Measurements from ENCODE around the gene AGAP3.

AGAP3 gene

DNA sequence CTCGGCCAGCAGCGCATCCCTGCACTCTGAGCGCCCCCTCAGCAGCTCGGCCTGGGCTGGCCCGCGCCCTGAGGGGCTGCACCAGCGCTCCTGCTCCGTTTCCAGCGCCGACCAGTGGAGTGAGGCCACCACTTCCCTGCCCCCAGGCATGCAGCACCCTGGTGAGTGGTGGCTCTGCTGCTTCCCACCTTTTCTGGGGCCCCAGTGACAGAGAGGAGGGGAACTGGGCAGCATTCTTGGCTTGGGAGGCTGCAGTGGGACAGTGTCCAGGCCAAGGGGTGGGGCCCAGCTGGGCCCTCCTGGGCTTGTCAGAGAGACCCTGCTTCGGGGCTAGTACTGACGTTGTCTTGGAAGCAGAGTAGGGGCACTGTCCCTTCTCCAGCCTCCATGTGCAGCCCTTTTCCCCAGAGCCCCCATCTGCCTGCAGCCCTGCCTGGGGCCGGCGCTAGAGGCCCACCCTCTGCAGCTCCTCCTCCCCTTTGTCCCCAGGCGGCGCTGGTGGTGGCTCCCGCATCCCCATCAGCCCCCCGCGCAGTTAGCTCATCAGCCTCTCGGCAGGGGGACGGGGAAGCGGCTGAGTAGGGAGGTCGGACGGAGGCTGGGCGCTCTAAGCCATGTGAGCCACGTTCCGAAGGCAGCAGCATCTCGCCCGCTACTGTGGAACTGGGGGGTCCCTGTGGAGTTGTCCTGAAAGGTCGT lies 52.0 kb downstream of the AGAP3 start:
- DNase-seq: peak; percentile 50

DNA sequence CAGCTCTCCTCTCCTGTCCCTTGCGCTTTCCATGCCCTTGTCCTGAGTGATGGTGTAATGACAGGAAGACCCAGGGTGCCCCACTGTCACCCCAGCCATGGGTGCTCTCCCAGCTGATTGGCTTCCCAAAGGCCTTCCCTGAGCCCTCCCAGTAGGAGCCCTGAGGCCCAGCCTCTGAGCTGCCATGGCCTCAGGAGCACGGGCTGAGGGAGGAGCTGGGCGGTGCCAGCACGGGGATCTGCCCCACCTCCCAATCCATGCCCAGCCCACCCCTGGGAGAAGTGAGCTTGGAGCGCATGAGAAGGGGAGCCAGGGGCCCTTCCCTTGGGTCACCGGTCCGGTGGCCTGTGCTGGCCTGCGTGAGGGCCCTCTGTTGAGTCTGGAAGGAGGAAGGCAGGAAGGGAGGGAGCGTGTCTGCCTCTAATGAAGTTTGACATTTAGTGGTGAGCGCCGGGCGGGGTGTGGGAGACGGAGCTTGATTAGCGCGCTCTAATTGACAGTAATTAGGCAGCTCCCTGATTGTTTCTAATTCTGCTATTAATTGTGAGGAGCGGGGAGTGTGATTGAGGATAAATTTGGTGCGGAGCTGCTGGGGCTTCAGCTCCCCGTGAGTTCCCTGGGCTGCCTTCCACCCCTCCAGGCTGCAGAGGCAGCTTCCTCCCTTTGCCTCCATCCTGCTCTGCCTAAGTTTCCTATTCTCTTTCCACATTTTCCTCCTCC lies 53.0 kb downstream of the AGAP3 start:
- DNase-seq: peak; percentile 39

DNA sequence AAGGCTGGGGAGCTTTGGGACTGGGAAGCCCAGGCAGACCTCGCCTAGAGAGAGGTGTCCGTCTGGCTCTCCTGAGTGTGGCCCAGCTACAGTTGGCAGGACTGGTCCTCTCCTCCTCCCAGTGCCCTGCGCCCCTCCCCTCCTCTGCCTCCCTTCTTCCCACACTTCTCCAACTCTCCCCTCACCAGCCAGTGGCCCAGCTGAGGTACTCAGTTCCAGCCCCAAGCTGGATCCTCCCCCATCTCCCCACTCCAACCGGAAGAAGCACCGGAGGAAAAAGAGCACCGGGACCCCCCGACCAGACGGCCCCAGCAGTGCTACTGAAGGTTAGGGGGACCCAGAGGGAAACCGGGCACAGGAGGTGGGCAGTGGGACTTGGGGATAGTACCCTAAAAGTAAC lies 53.5 kb downstream of the AGAP3 start:
- peak; percentile 43 for DNase-seq

- no peak for DNase-seq
Observed at GRCh38 chr7:151140826-151141225, 54.6 kb downstream of the AGAP3 start.

- no peak for DNase-seq
Observed at GRCh38 chr7:151141311-151141854, 55.1 kb downstream of the AGAP3 start.

GRCh38 chr7:151141855-151142685 lies 55.8 kb downstream of the AGAP3 start:
- no peak for DNase-seq

DNA sequence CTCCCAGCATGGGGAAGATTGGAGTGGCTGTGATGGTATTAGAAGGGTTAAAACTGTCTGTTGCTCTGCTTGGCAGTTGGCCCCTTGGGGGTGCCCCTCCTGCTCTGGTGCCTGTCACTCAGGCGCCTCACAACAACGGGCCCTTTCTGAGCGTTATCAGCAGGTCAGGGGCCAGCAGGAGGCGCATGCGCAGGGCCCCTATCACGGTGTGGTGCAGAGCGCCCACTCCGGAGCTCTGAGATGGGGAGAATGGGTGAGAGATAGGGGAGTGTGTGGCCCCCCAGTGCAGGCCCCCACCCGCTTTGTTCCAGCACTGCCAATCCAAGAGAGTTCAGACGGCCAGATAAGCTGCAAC lies 56.4 kb downstream of the AGAP3 start:
- no peak for DNase-seq

DNA sequence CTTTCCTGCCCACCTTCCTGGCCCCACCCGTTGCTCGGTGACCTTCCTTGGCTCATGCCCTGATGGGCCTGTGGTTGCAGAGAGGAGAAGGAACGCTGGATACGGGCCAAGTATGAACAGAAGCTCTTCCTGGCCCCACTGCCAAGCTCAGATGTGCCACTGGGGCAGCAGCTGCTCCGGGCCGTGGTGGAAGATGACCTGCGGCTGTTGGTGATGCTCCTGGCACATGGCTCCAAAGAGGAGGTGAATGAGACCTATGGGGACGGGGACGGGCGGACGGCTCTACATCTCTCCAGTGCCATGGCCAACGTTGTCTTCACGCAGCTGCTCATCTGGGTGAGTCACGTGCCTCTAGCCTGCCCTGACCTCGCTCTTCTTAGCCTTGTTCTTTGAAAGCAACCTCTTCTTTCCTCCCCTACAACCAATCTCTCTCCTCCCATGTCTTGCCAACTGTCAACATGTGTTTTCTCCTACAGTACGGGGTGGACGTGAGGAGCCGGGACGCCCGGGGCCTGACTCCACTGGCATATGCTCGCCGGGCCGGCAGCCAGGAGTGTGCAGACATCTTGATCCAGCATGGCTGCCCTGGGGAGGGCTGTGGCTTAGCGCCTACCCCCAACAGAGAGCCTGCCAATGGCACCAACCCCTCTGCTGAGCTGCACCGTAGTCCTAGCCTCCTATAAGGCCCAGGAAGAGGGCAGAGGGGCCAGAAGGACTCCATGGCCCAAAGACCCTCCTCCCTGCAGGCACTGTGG lies 57.2 kb downstream of the AGAP3 start:
- no peak for DNase-seq

DNA sequence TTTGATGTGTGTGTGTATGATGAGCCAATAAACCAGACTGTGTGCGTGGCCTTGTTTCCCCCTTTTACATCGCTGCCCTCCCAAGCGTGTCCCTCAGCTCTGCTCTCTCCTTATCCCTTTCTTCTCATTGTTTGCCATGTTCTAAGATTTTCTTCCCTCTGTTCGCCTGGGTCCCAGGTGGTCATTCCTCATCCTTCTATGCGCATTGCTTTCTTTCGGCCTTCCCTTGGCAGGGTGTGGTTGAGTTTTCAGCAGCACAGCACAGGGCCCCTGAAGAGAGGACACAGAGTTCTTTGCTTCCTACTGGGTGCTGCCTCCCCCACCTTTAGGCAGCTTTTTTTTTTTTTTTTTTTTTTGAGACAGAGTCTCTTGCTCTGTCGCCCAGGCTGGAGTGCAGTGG lies 58.1 kb downstream of the AGAP3 start:
- no peak for DNase-seq

- no peak for DNase-seq
Observed at GRCh38 chr7:151146761-151147160, 60.5 kb downstream of the AGAP3 start.

- DNase-seq: no peak
Observed at GRCh38 chr7:151148319-151149259, 62.3 kb downstream of the AGAP3 start.

- no peak for DNase-seq
Observed at GRCh38 chr7:151150388-151150787, 64.1 kb downstream of the AGAP3 start.

- no peak for DNase-seq
Observed at GRCh38 chr7:151152643-151153513, 66.6 kb downstream of the AGAP3 start.

- DNase-seq: no peak
Observed at GRCh38 chr7:151157645-151158329, 71.5 kb downstream of the AGAP3 start.

GRCh38 chr7:151161757-151162156 lies 75.5 kb downstream of the AGAP3 start:
- DNase-seq: no peak

DNA sequence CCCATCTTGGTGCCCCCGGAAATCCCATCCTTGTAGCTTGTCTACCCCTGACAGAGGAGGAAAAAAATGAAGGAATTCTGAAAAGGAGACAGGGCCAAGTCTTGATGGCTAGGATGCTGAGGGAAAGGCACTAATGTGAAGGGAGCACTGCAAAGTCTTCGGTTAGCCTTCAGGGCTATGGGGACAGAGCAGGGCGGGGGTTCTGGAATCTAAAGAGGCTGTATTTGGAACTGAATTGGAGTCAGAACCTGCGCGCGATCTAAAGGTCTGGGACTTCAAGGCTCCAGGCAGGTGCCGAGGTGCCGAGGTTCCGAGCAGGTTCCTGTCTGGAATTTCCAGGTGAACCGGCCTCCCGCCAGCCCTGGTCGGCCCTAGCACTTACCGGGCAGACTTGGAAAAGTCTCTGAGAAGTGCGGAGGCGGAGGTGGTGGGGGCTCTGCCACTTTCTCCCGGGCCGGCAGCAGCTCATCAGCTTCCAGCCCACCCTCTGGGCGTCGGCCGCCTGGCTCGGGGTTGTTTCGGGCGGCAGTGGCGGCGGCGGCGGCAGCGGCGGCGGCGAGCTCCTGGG lies 80.4 kb downstream of the AGAP3 start:
- DNase-seq: no peak

DNA sequence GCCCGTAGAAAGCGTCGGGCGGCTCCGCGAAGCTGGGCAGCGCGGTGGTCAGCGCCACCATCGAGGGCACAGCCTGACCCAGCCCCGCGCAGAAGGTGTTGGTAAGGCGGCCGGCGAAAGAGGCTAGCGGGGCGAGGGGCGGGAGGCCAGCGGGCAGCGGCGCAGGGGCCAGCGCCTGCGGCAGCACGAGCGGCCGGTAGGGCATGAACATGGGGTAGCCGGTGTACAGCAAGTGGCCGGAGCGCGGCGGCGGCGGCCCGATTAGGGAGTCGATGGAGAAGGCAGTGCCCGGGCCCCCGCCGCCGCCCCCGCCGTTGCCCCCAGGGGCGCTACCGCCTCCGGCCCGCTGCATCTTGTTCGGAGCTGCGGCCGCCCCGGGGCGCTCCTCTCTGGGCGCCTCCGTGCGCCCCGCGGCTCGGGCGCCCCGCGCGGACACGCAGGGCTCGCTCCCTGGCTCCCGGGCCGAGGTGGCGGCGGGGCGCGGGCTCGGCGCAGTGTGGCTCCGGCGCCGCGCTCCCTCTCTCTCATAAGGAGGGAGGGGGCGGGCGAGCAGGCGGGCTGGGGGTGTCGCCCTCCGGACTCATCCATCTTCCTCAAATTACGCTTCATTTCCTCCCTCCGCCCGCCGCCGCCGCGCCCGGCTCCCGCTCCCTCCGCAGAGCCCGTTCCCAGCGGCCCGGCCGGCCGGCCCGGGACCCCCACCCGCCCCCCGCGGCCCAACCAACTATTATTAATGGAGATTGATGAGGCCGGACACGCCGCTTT lies 81.1 kb downstream of the AGAP3 start, which contains the start of gene GBX1:
Gene GBX1, minus strand, starts transcription at position 498 of the 765 bp plus-strand sequence. Its CDS starts 146 bp downstream, at position 352.
- DNase-seq: no peak

DNA sequence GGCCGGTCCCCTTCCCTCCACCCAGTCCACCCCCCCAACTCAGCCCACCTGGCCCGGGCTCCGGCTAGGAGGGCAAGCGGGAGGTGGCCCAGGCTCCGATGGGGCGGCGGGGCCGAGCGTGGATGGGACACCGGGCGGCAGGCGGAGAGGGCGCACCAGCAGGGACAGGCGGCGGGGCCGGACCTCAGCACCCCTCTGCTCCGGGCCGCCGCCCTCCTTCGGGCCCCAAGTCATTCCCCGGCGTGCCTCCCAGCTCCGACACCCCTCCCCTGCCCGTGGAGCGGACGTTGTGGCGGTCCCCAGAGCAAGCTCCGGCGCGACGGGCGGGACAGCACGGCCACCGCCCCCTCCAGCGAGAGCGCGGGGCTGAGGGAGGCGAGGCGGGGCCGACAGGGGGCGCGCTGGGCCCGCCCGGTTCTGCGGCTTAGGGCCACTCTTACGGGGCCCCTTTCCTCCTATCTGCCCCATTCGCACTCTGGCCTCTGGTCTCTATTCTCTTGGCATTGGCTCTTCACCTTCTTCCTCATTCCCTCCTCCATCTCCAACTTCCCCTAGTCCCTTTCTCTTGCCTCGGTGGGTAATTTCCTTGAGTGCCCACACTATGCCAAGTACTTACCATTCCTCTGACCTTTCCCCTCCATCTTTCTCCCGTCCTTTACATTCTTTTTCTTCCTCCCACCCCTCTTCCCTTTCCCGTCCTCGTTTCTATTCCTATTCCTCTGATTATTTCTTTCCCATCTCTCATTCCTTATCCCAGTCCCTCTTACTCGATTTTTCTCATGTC lies 81.9 kb downstream of the AGAP3 start:
- peak; percentile 86 for DNase-seq
